ENCODE data around the gene RASSF3.
A peak's percentile ranks its signal among the peaks of the same experiment; 100 is the strongest.
"Not testable (repeated sequence)": the region's sequence is repeated elsewhere in the genome, so short reads cannot be mapped to it uniquely, and the experiment has no call there.

Gene RASSF3

DNA sequence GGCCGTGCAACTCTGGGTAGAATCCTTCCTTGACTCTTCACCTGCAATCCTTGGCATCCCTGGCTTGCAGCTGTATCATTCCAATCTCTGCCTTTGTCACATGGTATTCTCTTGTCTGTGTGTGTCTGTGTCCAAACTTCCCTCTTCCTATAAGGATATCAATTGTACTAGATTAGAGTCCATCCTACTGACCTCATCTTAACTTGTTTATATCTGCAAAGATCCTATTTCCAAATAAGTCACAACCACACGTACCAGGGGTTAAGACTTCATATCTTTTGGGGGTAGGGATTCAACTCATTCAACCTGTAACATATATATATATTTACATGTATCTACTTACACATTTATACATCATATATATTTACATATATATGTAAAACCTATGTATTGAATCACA, 29.6 kb upstream of the RASSF3 start:
- Histone ChIP-seq H3K4me3 (ENCODE audit: low read length, poor library complexity, severe bottlenecking) (no peak overlapping the region), H2AFZ (ENCODE audit: low read length) (no peak overlapping the region), H3K4me2 (ENCODE audit: low read depth, low read length, poor library complexity, severe bottlenecking) (no peak overlapping the region), H4K20me1 (ENCODE audit: insufficient read depth, low read length, poor library complexity, severe bottlenecking) (no peaks in the 10 kb centered on the region), H3K9me2 (replicated peaks; ENCODE audit: low read depth, low read length) (no peaks in the 10 kb centered on the region), H3K4me1 (ENCODE audit: insufficient read depth, low read length, poor library complexity, severe bottlenecking) (peaks cover 13% of the 10 kb centered on the region), H3K36me3 (ENCODE audit: insufficient read depth, low read length) (no peaks in the 10 kb centered on the region), H3K27me3 (ENCODE audit: insufficient read depth, low read length, poor library complexity, severe bottlenecking) (no peaks in the 10 kb centered on the region), H3F3A (ENCODE audit: low read depth) (no peaks in the 10 kb centered on the region), H3K79me2 (ENCODE audit: insufficient read depth, low read length) (no peaks in the 10 kb centered on the region), H3K9ac (ENCODE audit: low read depth, low read length, poor library complexity, severe bottlenecking) (no peak overlapping the region), H3K9me3 (ENCODE audit: insufficient read depth, low read depth, low read length) (no peaks in the 10 kb centered on the region)
- TF ChIP-seq, protein P1, sequence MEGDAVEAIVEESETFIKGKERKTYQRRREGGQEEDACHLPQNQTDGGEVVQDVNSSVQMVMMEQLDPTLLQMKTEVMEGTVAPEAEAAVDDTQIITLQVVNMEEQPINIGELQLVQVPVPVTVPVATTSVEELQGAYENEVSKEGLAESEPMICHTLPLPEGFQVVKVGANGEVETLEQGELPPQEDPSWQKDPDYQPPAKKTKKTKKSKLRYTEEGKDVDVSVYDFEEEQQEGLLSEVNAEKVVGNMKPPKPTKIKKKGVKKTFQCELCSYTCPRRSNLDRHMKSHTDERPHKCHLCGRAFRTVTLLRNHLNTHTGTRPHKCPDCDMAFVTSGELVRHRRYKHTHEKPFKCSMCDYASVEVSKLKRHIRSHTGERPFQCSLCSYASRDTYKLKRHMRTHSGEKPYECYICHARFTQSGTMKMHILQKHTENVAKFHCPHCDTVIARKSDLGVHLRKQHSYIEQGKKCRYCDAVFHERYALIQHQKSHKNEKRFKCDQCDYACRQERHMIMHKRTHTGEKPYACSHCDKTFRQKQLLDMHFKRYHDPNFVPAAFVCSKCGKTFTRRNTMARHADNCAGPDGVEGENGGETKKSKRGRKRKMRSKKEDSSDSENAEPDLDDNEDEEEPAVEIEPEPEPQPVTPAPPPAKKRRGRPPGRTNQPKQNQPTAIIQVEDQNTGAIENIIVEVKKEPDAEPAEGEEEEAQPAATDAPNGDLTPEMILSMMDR (conservative IDR thresholded peaks at IDR 0.05; ENCODE audit: low read length) = no peak
- no peak for TF ChIP-seq EZH2phosphoT487 (IDR thresholded peaks at IDR 0.05; ENCODE audit: borderline replicate concordance)

DNA sequence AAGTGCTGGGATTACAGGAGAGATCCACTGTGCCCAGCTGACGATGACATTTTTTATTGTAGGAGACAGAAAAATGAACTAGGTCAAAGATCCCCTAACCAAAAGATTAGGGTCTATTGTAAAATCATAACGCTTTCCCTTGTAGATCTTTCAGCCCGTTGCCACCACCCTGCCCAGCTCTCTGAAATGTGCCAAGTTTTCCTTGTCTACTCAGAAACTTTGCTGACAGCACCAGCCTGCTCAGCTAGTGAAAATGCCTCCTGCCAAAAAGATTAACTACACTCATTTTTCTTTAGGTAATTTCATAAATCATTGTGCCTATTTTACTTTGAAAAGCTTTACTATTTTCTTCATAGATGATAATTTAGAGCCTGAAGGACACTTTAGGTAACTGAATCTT, 28.2 kb upstream of the RASSF3 start:
- H3K4me2 ChIP-seq (ENCODE audit: low read depth, low read length, poor library complexity, severe bottlenecking) = no peak overlapping the region
- H3K79me2 ChIP-seq (ENCODE audit: insufficient read depth, low read length) = no peaks in the 10 kb centered on the region
- H3K4me1 ChIP-seq (ENCODE audit: insufficient read depth, low read length, poor library complexity, severe bottlenecking) = peaks cover 13% of the 10 kb centered on the region
- H3K9me2 ChIP-seq (replicated peaks; ENCODE audit: low read depth, low read length) = no peaks in the 10 kb centered on the region
- H3K9me3 ChIP-seq (ENCODE audit: insufficient read depth, low read depth, low read length) = no peaks in the 10 kb centered on the region
- H3K9ac ChIP-seq (ENCODE audit: low read depth, low read length, poor library complexity, severe bottlenecking) = no peak overlapping the region
- H3K27me3 ChIP-seq (ENCODE audit: insufficient read depth, low read length, poor library complexity, severe bottlenecking) = no peaks in the 10 kb centered on the region
- TF ChIP-seq, protein P1 (conservative IDR thresholded peaks at IDR 0.05; ENCODE audit: low read length) = no peak
- no peak for TF ChIP-seq EZH2phosphoT487 (IDR thresholded peaks at IDR 0.05; ENCODE audit: borderline replicate concordance)
- no peaks in the 10 kb centered on the region for H3K36me3 ChIP-seq (ENCODE audit: insufficient read depth, low read length)
- peak overlapping the region; percentile 59; the same call in 1 of the 2 replicates for H2AFZ ChIP-seq (ENCODE audit: low read length)
- H3K4me3 ChIP-seq (ENCODE audit: low read length, poor library complexity, severe bottlenecking) = no peak overlapping the region
- H4K20me1 ChIP-seq (ENCODE audit: insufficient read depth, low read length, poor library complexity, severe bottlenecking) = no peaks in the 10 kb centered on the region
- no peaks in the 10 kb centered on the region for H3F3A ChIP-seq (ENCODE audit: low read depth)

DNA sequence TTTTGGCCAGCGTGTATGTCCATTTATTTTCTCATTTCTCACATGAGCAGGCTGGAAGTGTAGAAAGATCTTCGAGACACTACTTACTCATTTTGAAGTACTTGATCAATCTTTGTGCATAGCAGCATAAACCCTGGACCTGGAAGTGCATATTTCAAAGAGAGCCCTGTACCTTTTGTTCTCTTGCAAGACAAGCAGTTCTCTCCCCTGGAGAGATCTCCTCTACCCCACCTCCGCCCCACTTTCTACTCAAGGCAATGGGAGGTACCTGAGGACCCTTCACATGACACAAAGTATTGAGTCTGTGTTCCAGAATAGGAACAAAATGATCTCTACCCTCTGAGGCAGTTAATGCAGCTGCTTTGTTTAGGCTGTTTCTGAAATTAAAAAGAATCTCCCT, 27.4 kb upstream of the RASSF3 start:
- Histone ChIP-seq H3K27me3 (ENCODE audit: insufficient read depth, low read length, poor library complexity, severe bottlenecking) (no peaks in the 10 kb centered on the region), H3K4me2 (ENCODE audit: low read depth, low read length, poor library complexity, severe bottlenecking) (no peak overlapping the region), H3K9me2 (replicated peaks; ENCODE audit: low read depth, low read length) (no peaks in the 10 kb centered on the region), H3K79me2 (ENCODE audit: insufficient read depth, low read length) (no peaks in the 10 kb centered on the region), H3K36me3 (ENCODE audit: insufficient read depth, low read length) (no peaks in the 10 kb centered on the region), H3K9ac (ENCODE audit: low read depth, low read length, poor library complexity, severe bottlenecking) (no peak overlapping the region), H2AFZ (ENCODE audit: low read length) (peak overlapping the region; percentile 59), H3K9me3 (ENCODE audit: insufficient read depth, low read depth, low read length) (no peaks in the 10 kb centered on the region), H3K4me1 (ENCODE audit: insufficient read depth, low read length, poor library complexity, severe bottlenecking) (peaks cover 13% of the 10 kb centered on the region), H3K4me3 (ENCODE audit: low read length, poor library complexity, severe bottlenecking) (no peak overlapping the region), H3F3A (ENCODE audit: low read depth) (no peaks in the 10 kb centered on the region), H4K20me1 (ENCODE audit: insufficient read depth, low read length, poor library complexity, severe bottlenecking) (no peaks in the 10 kb centered on the region)
- TF ChIP-seq, protein P1 (conservative IDR thresholded peaks at IDR 0.05; ENCODE audit: low read length) = no peak
- no peak for TF ChIP-seq EZH2phosphoT487 (IDR thresholded peaks at IDR 0.05; ENCODE audit: borderline replicate concordance)

DNA sequence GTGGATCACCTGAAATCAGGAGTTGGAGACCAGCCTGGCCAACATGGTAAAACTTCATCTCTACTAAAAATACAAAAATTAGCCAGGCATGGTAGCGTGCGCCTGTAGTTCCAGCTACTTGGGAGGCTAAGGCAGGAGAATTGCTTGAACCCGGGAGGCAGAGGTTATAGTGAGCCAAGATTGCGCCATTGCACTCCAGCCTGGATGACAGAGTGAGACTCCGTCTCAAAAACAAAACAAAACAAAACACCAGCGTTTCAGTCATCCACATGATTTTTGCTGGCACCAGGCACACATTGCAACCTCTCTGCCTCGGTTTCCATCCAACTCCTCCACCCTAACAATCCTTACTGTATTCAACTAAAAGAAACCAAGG, 26.9 kb upstream of the RASSF3 start:
- not testable (repeated sequence) for H3K36me3 ChIP-seq (ENCODE audit: insufficient read depth, low read length); H3F3A ChIP-seq (ENCODE audit: low read depth); H3K79me2 ChIP-seq (ENCODE audit: insufficient read depth, low read length); H3K9ac ChIP-seq (ENCODE audit: low read depth, low read length, poor library complexity, severe bottlenecking); H3K27me3 ChIP-seq (ENCODE audit: insufficient read depth, low read length, poor library complexity, severe bottlenecking); H3K9me3 ChIP-seq (ENCODE audit: insufficient read depth, low read depth, low read length); H3K9me2 ChIP-seq (replicated peaks; ENCODE audit: low read depth, low read length); H4K20me1 ChIP-seq (ENCODE audit: insufficient read depth, low read length, poor library complexity, severe bottlenecking)
- Histone ChIP-seq H3K4me1 (ENCODE audit: insufficient read depth, low read length, poor library complexity, severe bottlenecking) (peaks cover 13% of the 10 kb centered on the region), H3K4me3 (ENCODE audit: low read length, poor library complexity, severe bottlenecking) (peak overlapping the region; percentile 34), H3K4me2 (ENCODE audit: low read depth, low read length, poor library complexity, severe bottlenecking) (peak overlapping the region; percentile 58), H2AFZ (ENCODE audit: low read length) (peak overlapping the region; percentile 82)
